ENCODE measurements around the gene CAMK1D. TPM values are rescaled to one million over a fixed set of nuclear protein-coding genes. Genes with fewer than 3 reads are reported as not detected.
"Not testable (repeated sequence)": the region's sequence is repeated elsewhere in the genome, so short reads cannot be mapped to it uniquely, and the experiment has no call there.

Gene CAMK1D
- total RNA-seq, 2 experiments from 2014 or later: 3.4 to 4.2 TPM

- POLR2A ChIA-PET: interaction anchor here (0.6 kb wide), 1 partner anchor 299 kb away, joined by 3 read pairs; no protein-coding TSS in a partner anchor
- H3K9me3 Mint-ChIP-seq (ENCODE audit: insufficient read depth): no peaks in the 10 kb centered on the region
Observed at GRCh38 chr10:12484941-12485805, 135.8 kb downstream of the CAMK1D start.

GRCh38 chr10:12487366-12487765 is 138.0 kb downstream of the CAMK1D start:
- ChIA-PET CTCF (interaction anchor here (1.6 kb wide), 1 partner anchor 223 kb away, joined by 5 read pairs; no protein-coding TSS in a partner anchor), POLR2A (no interaction called here)
- ATAC-seq: no peak
- Mint-ChIP-seq H3K9me3 (ENCODE audit: insufficient read depth) (no peaks in the 10 kb centered on the region), H3K4me3 (no peak overlapping the region), H3K27ac (no peak overlapping the region), H3K4me1 (ENCODE audit: low read depth) (peaks cover 10% of the 10 kb centered on the region), H3K36me3 (ENCODE audit: low read depth) (no peaks in the 10 kb centered on the region), H3K27me3 (ENCODE audit: low read depth) (no peaks in the 10 kb centered on the region)
- DNase-seq: no peak

More at GRCh38 chr10:12484941-12485805, 135.8 kb downstream of the CAMK1D start:
- peak overlapping the region; percentile 50 for H3K27ac Mint-ChIP-seq
- peak; percentile 64 for ATAC-seq
- no peaks in the 10 kb centered on the region for H3K27me3 Mint-ChIP-seq (ENCODE audit: low read depth)
- peak; percentile 38 for DNase-seq
- H3K4me3 Mint-ChIP-seq: no peak overlapping the region
- peaks cover 2% of the 10 kb centered on the region for H3K36me3 Mint-ChIP-seq (ENCODE audit: low read depth)
- CTCF ChIA-PET: interaction anchor here (0.7 to 2.9 kb wide), 5 partner anchors 119 to 284 kb away, joined by 3 to 11 read pairs (median 6); partner anchors contain the start of gene CAMK1D
- H3K4me1 Mint-ChIP-seq (ENCODE audit: low read depth): peaks cover 10% of the 10 kb centered on the region

- CTCF ChIA-PET: no interaction called here
- Mint-ChIP-seq H3K27ac (no peak overlapping the region), H3K27me3 (ENCODE audit: low read depth) (no peaks in the 10 kb centered on the region), H3K4me3 (no peak overlapping the region), H3K4me1 (ENCODE audit: low read depth) (peaks cover 10% of the 10 kb centered on the region), H3K36me3 (ENCODE audit: low read depth) (no peaks in the 10 kb centered on the region), H3K9me3 (ENCODE audit: insufficient read depth) (no peaks in the 10 kb centered on the region)
- no peak for ATAC-seq
- DNase-seq: no peak
- POLR2A ChIA-PET: no interaction called here
Observed at GRCh38 chr10:12488626-12489025, 139.3 kb downstream of the CAMK1D start.

- ChIA-PET POLR2A (no interaction called here), CTCF (no interaction called here)
- Mint-ChIP-seq H3K9me3 (ENCODE audit: insufficient read depth) (no peaks in the 10 kb centered on the region), H3K27me3 (ENCODE audit: low read depth) (no peaks in the 10 kb centered on the region), H3K36me3 (ENCODE audit: low read depth) (no peaks in the 10 kb centered on the region), H3K27ac (no peak overlapping the region), H3K4me3 (no peak overlapping the region), H3K4me1 (ENCODE audit: low read depth) (peaks cover 10% of the 10 kb centered on the region)
- DNase-seq (no peak), ATAC-seq (no peak)
Observed at GRCh38 chr10:12489357-12489756, 140.0 kb downstream of the CAMK1D start.

- no peak overlapping the region for H3K27ac Mint-ChIP-seq
- DNase-seq (no peak), ATAC-seq (no peak)
- ChIA-PET POLR2A (no interaction called here), CTCF (no interaction called here)
- H3K9me3 Mint-ChIP-seq (ENCODE audit: insufficient read depth): no peaks in the 10 kb centered on the region
- peaks cover 10% of the 10 kb centered on the region for H3K4me1 Mint-ChIP-seq (ENCODE audit: low read depth)
- no peak overlapping the region for H3K4me3 Mint-ChIP-seq
- no peaks in the 10 kb centered on the region for H3K27me3 Mint-ChIP-seq (ENCODE audit: low read depth)
- H3K36me3 Mint-ChIP-seq (ENCODE audit: low read depth): no peaks in the 10 kb centered on the region
Observed at GRCh38 chr10:12489806-12490205, 140.5 kb downstream of the CAMK1D start.

GRCh38 chr10:12490963-12491362 is 141.6 kb downstream of the CAMK1D start:
- no peak overlapping the region for H3K4me3 Mint-ChIP-seq
- CTCF ChIA-PET: no interaction called here
- H3K36me3 Mint-ChIP-seq (ENCODE audit: low read depth): no peaks in the 10 kb centered on the region
- DNase-seq (no peak), ATAC-seq (no peak)
- no peaks in the 10 kb centered on the region for H3K9me3 Mint-ChIP-seq (ENCODE audit: insufficient read depth)
- POLR2A ChIA-PET: no interaction called here
- H3K27me3 Mint-ChIP-seq (ENCODE audit: low read depth): no peaks in the 10 kb centered on the region
- H3K27ac Mint-ChIP-seq: no peak overlapping the region
- H3K4me1 Mint-ChIP-seq (ENCODE audit: low read depth): no peaks in the 10 kb centered on the region

- DNase-seq: no peak
- H3K9me3 Mint-ChIP-seq (ENCODE audit: insufficient read depth): no peaks in the 10 kb centered on the region
- ATAC-seq: no peak
- H3K27ac Mint-ChIP-seq: no peak overlapping the region
- ChIA-PET CTCF (no interaction called here), POLR2A (no interaction called here)
- H3K4me1 Mint-ChIP-seq (ENCODE audit: low read depth): no peaks in the 10 kb centered on the region
- no peaks in the 10 kb centered on the region for H3K27me3 Mint-ChIP-seq (ENCODE audit: low read depth)
- H3K4me3 Mint-ChIP-seq: no peak overlapping the region
- H3K36me3 Mint-ChIP-seq (ENCODE audit: low read depth): no peaks in the 10 kb centered on the region
Observed at GRCh38 chr10:12491491-12491890, 142.1 kb downstream of the CAMK1D start.

- Mint-ChIP-seq H3K36me3 (ENCODE audit: low read depth) (no peaks in the 10 kb centered on the region), H3K27ac (no peak overlapping the region), H3K4me3 (no peak overlapping the region), H3K4me1 (ENCODE audit: low read depth) (no peaks in the 10 kb centered on the region), H3K9me3 (ENCODE audit: insufficient read depth) (no peaks in the 10 kb centered on the region), H3K27me3 (ENCODE audit: low read depth) (no peaks in the 10 kb centered on the region)
- CTCF ChIA-PET: no interaction called here
- ATAC-seq (no peak), DNase-seq (no peak)
- POLR2A ChIA-PET: no interaction called here
Observed at GRCh38 chr10:12492016-12492415, 142.7 kb downstream of the CAMK1D start.

GRCh38 chr10:12497046-12497445 is 147.7 kb downstream of the CAMK1D start:
- H3K36me3 Mint-ChIP-seq (ENCODE audit: low read depth); ATAC-seq; H3K9me3 Mint-ChIP-seq (ENCODE audit: insufficient read depth); CTCF ChIA-PET; DNase-seq; H3K27me3 Mint-ChIP-seq (ENCODE audit: low read depth); POLR2A ChIA-PET; H3K27ac Mint-ChIP-seq; H3K4me3 Mint-ChIP-seq: not testable (repeated sequence)
- H3K4me1 Mint-ChIP-seq (ENCODE audit: low read depth): peaks cover 10% of the 10 kb centered on the region

- ChIA-PET POLR2A (no interaction called here), CTCF (interaction anchor here (0.6 kb wide), 1 partner anchor 257 kb away, joined by 3 read pairs; no protein-coding TSS in a partner anchor)
- H3K4me1 Mint-ChIP-seq (ENCODE audit: low read depth): peaks cover 10% of the 10 kb centered on the region
- no peak overlapping the region for H3K4me3 Mint-ChIP-seq
- ATAC-seq (no peak), DNase-seq (no peak)
- H3K9me3 Mint-ChIP-seq (ENCODE audit: insufficient read depth): no peaks in the 10 kb centered on the region
- no peak overlapping the region for H3K27ac Mint-ChIP-seq
- no peaks in the 10 kb centered on the region for H3K36me3 Mint-ChIP-seq (ENCODE audit: low read depth)
- H3K27me3 Mint-ChIP-seq (ENCODE audit: low read depth): peaks cover 7% of the 10 kb centered on the region
Observed at GRCh38 chr10:12499076-12499986, 150.0 kb downstream of the CAMK1D start.

GRCh38 chr10:12500381-12501303 is 151.3 kb downstream of the CAMK1D start:
- peaks cover 7% of the 10 kb centered on the region for H3K27me3 Mint-ChIP-seq (ENCODE audit: low read depth)
- POLR2A ChIA-PET: interaction anchor here (0.6 kb wide), 1 partner anchor 20 kb away, joined by 3 read pairs; no protein-coding TSS in a partner anchor
- no peak overlapping the region for H3K27ac Mint-ChIP-seq
- H3K4me3 Mint-ChIP-seq: no peak overlapping the region
- no peak for ATAC-seq
- H3K4me1 Mint-ChIP-seq (ENCODE audit: low read depth): peaks cover 10% of the 10 kb centered on the region
- H3K9me3 Mint-ChIP-seq (ENCODE audit: insufficient read depth): no peaks in the 10 kb centered on the region
- peak; percentile 17 for DNase-seq
- no peaks in the 10 kb centered on the region for H3K36me3 Mint-ChIP-seq (ENCODE audit: low read depth)
- CTCF ChIA-PET: interaction anchor here (0.6 to 0.9 kb wide), 2 partner anchors 156 to 258 kb away, joined by 3 read pairs; no protein-coding TSS in a partner anchor

All from activated CD8-positive, alpha-beta T cell treated with anti-CD3 and anti-CD28 coated beads, Interleukin-2, amount 10 ng/mL, durations not matched to agents 7 days and 5 days (primary cell).